DOHH2 (cell line): Measurements from ENCODE around the gene INPP5B.

Experiments used
- CTCF ChIP-seq: fragments of 200-600 bp; sonication (generic); IDR thresholded peaks from one replicate; pipeline ENCODE4 v1.5.1; 2014; ENCODE audit warnings: antibody characterized with exemption, mild to moderate bottlenecking, low read depth, low read length; ENCODE audit not compliant: poor library complexity, severe bottlenecking
- EZH2phosphoT487 ChIP-seq: fragments of 200-600 bp; sonication (generic); IDR thresholded peaks from 2 replicates; pipeline ENCODE4 v1.6.1; 2017; ENCODE audit warnings: borderline replicate concordance, mild to moderate bottlenecking, antibody characterized with exemption, low read length, moderate library complexity, mixed read lengths

DNA sequence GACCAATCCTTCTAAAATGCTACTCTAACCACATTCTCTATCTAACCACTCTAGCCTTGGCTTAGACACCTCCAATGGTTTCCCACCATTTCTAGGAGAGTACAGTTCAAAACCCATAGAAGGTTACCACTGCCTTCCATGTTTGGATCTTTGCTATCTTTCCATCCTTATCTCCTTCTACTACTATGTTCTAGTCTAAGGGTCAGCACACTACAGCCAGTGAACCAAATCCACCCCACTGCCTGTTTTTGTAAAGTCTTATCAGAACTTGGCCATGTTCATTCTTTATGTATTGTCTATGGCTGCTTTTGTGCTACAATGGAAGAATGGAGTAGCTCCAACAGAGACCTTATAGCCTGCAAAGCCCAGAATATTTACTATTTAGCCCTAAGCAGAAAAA is 93.7 kb downstream of the INPP5B start:
- no peak for TF ChIP-seq CTCF
- TF ChIP-seq EZH2phosphoT487: no peak
